NOMO-1 treated with dmso at 0.1 percent for 144 hours (cell line): ENCODE results near the gene VWF.
A peak's percentile ranks its signal among the peaks of the same experiment; 100 is the strongest.
"Not testable (repeated sequence)": the region's sequence is repeated elsewhere in the genome, so short reads cannot be mapped to it uniquely, and the experiment has no call there.

ENCODE experiments used
- DNase-seq: peaks from one replicate; lab custom pipeline; 2025; ENCODE audit not compliant: unreplicated experiment; lab: John Stamatoyannopoulos, UW

Gene VWF

DNA sequence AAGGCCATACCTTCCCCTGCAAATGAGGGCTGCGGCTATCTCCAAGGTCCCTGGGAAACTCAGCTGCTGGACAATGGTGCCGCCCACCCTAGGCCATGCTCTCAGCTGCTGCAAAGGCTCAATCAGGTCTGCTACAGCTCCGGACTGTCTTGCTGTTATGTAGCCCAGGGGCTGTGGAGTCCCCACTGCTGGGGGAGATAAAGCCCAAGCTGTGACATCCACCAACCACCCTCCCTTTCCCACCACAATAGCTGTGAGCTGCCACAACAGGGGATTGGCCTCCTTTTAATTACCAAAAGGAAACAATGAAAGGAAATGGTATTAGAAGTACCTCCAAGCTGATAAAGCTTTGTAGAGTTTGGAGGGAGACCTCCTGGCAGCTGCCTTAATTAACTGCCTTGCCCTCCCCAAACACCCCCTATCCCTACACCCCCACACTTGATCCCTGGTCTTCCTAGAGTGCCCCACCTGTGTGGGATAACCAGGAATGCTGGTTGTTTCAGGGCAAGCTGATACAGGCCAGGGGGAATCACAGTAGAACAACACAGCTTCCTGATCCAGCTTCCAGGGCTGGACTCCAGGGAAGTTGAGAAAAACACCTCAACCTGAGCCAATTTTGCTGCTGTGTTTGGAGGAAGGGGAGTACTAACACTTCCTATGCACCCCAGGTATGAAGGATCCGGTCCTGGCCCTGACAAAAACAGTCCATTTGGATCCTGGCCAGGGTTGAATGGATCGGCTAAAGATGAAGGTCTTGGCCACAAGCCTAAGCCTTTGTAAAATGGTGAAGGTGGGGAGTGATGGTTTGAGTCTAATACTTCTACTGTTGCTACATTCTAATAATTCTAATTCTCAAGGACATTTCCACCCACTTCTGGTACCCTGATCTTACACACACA lies at the start of gene VWF:
Gene VWF (minus strand): TSS at position 260 of the 899 bp plus-strand sequence. CDS start 1,474 bp downstream, outside the sequence.
- DNase-seq, result no peak

DNA sequence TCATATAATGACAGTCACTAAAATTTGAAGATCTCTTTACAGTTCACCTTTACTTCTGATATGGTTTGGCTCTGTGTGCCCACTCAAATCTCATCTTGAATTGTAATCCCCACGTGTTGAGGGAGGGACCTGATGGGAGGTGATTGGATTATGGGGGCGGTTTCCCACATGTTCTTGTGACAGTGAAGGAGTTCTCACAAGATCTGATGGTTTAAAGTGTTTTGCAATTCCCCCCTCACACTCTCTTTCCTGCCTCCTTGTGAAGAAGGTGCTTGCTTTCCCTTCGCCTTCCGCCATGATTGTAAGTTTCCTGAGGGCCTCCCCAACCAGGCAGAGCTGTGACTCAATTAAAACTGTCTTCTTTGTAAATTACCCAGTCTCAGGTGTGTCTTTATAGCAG lies 48.4 kb upstream of the VWF start:
- DNase-seq, result no peak

DNA sequence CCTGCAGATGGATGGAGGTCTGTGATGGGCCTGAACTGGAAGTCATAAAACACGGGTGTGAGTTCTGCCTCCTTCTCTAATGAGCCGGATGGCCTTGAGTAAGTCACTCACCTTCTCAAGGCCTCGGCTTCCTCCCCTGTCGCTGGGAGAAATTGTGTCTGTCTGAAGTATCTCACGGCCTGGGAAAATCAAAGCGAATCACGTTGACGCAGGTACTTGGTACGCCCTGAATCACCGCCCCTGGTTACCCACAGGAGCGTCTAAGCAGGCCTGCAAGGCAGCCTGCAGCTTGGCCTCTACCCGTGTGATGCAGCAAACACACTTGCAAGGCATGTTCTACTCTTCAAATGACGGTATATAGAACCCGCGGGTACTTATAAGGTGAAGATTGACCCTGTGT lies 47.6 kb upstream of the VWF start:
- DNase-seq, result no peak

DNA sequence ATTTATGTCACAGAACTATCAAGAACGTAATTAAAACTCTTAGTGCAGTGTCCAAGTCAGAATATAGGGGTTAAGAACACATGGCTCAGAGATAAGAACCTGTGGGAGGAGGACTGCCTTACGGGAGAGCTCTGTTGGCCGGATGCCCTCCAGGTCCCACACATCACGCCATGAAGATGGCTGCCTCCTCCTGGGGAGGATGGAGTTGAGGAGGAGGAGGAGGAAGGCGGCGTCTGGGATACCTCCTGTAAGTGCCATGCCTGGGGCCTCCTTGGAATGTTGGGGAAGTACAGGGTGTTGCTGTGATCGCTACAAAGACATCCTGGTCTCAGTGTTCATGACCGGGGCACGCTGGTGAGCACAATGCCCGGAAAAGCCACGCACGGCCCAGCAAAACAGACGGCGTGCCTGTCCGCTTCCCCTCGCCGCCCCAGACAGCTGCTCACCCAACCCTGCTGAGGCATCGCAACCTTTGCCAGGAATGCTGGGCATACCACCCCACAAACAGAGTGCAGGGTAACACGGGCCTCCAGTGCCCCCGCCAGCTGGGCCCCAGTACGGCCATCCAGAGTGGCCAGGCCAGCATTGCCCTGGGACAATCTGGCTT lies 47.0 kb upstream of the VWF start:
- DNase-seq, result no peak

DNA sequence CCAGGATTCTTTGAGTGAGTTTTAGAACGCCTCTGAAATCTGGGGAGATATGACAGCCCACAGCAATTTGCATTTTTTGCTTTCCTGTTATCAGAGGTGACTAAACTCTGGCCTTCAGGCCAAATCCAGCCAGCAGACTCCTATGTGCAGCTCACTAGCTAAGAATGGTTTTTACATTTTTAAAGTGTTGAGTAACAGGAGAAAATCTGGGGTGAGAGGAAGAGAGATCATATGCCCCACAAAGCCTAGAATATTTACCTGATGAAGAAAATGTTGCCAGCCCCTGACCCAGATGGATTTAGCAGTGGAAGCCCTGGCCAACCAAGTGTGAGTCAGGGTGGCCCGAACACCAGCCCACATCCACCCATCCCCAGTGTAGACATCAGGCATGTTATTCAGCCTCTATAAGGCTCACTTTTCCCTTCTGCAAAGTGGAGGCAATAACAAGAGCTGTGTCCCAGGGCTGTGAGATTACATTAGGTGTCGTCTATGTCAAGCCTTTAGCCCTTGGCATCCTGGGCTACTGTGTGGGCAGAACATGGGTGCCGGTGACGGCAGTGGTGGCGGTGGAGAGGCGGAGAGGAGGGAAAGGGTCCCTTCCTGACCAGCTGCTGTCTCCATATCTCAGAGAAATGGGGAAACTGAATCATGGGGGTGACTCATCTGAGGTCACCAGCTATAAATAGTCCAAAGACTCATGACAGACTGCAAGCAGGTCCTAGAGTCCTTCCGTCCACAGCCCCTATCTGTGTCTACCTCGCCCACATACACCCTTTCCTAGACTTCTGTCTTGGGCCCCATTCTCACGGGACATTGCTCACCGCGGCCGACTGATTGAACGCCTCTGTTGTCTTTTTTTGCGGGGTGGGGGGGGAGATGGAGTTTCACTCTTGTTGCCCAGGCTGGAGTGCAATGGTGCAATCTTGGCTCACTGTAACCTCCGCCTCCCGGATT lies 43.1 kb upstream of the VWF start:
- peak; percentile 81 for DNase-seq

- DNase-seq, result no peak
Measured at GRCh38 chr12:6166808-6167207, 42.3 kb upstream of the VWF start.

DNA sequence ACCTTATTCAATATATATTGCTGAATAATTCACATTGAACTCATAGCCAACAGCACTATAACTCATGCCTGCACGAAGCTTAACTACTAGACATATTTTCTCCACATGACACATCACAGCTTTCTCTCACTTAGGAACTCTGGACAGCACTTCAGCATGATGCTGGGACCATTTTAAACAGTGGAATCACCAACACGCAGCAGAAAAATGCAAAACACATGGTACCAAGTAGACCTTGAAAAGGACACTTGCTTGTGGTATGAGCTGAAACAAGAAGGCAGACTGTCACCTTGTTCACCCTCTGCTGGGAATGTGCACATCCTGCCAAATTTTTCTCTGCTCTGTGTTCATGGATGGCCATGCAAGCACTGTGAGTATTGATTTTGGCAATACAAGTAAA lies 40.9 kb upstream of the VWF start:
- no peak for DNase-seq

DNA sequence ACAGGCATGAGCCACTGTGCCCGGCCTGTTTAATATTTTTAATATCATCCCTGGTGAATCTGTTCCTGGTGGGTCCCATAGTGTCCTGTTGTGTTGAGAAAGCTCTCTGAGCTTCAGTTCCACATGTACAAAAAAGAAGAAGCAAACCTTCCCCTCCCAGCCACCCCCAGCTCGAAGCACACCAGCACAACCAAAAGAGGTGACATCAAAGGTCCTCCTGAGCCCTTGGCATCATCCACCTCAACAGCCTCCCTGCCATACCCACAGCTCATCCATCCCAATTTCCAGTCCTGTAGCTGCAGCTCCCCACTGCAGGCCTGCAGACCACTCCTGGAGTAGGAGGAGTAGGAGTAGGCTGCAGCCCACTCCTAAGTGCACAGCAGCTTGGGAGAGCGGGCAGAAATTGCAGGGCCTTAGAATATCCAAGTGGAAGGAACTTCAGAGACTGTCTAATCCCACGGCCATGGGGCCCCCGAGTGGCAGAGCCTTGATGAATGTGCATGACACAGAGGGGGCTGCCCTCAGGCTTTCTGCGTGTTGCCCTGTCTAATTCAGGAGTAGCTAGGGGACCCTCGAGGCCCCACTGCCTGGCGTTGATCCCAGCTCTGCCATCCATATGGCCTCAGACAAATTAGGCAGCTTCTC lies 39.1 kb upstream of the VWF start:
- DNase-seq, result no peak

GRCh38 chr12:6161124-6161882 lies 36.8 kb upstream of the VWF start:
- DNase-seq, result no peak

DNA sequence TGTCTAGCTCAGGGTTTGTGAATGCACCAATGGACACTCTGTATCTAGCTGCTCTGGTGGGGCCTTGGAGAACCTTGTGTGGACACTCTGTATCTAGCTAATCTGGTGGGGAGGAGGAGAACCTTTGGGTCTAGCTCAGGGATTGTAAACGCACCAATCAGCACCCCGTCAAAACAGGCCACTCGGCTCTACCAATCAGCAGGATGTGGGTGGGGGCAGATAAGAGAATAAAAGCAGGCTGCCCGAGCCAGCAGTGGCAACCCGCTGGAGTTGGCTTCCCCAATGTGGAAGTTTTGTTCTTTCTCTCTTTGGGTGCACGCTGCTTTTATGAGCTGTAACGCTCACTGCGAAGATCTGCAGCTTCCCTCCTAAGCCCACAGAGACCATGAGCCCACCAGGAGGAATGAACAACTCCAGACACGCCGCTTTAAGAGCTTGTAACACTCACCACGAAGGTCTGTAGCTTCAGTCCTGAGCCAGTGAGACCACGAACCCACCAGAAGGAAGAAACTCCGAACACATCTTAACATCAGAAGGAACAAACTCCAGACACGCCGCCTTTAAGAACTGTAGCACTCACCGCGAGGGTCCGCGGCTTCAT lies 35.7 kb upstream of the VWF start:
- not testable (repeated sequence) for DNase-seq

- not testable (repeated sequence) for DNase-seq
Measured at GRCh38 chr12:6159166-6160011, 34.9 kb upstream of the VWF start.

DNA sequence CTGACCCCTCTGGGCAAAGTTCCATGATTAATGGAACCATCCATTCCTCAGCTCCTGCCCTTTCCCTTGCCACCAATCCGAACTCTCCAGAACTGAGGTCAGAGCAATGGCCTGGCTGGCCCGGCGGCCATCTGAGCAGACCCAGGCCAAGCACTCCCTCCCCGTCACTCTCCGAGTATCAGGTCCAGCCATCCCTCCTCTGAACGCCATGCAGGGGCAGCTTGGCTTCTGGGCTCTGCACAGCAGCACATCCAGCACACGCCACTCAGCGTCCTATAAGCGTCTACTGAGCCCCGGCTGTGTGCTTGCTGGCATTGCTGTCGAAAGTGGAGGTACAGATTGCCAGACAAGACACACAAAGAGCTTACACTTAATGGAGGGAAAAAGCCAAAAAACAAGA lies 34.3 kb upstream of the VWF start:
- no peak for DNase-seq

DNA sequence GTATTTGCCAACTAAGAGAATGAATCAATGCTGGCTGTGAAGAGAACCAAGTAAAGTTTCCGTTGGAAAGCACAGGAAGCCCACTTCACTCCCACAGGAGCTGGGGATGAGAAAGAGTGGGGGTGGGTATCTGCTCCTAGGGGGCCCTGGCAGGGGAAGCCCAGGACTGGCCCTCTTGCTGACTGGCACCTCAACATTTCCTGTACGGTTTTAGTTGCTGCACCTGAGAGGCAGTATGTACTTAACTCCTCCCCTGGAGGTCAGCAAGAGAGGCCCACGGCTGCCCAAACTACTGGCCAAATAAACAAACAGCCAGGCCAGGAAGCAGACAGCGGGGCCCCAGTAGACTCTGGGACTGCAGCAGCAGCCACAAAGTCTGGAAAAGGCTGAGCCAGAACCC lies 33.8 kb upstream of the VWF start:
- DNase-seq, result no peak

DNA sequence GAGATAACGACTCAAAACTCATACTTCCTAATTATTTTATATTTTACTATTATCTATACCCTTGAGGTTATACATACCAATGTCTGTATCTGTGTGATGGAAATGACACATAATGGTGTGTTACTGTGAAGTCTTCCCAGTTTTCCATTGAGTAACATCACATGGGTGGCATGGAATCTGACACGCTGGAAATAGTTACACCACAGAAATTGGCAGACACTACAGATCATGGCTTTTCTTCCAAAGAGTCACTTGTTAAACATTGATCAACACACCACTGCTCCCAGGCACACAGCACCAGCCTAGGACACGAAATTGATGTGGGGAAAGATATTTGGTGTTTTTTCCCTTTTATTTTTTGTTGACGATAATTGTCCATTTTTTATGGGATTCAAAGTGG lies 33.0 kb upstream of the VWF start:
- no peak for DNase-seq

GRCh38 chr12:6154730-6155459 lies 30.4 kb upstream of the VWF start:
- DNase-seq, result no peak

GRCh38 chr12:6148722-6149121 lies 24.3 kb upstream of the VWF start:
- DNase-seq, result not testable (repeated sequence)

- no peak for DNase-seq
Measured at GRCh38 chr12:6148061-6148460, 23.6 kb upstream of the VWF start.

- no peak for DNase-seq
Measured at GRCh38 chr12:6146951-6147350, 22.5 kb upstream of the VWF start.
